Activated T-helper 17 cell treated with anti-CD3 and anti-CD28 coated beads, Interleukin-2, amount 50 U/mL, for 72 hours (primary cell): ENCODE results near the gene PAEP. TPM values are rescaled to one million over a fixed set of nuclear protein-coding genes. Genes with fewer than 3 reads are reported as not detected.

Experiments used
- ATAC-seq: fragments of 150-1000 bp; cut with Tn5 transposase; replicated peaks from 2 replicates; pipeline ENCODE4 v1.10.0; 2021; ENCODE audit warnings: mild to moderate bottlenecking, moderate library complexity
- H3K27ac Mint-ChIP-seq: one replicate; pipeline ENCODE4 v1.8.0; 2022; ENCODE audit warnings: mixed read lengths
- H3K27me3 Mint-ChIP-seq: one replicate; pipeline ENCODE4 v1.8.0; 2022; ENCODE audit warnings: mixed read lengths
- H3K36me3 Mint-ChIP-seq: one replicate; pipeline ENCODE4 v1.8.0; 2022; ENCODE audit warnings: low read depth, mild to moderate bottlenecking, mixed read lengths
- H3K4me1 Mint-ChIP-seq: one replicate; pipeline ENCODE4 v1.8.0; 2022; ENCODE audit warnings: mixed read lengths
- H3K4me3 Mint-ChIP-seq: one replicate; pipeline ENCODE4 v1.8.0; 2022; ENCODE audit warnings: mild to moderate bottlenecking, mixed read lengths
- H3K9me3 Mint-ChIP-seq: one replicate; pipeline ENCODE4 v1.8.0; 2022; ENCODE audit warnings: mixed read lengths
- total RNA-seq, 2 donors: library from RNA; stranded (reverse); gene quantifications; one replicate each; pipeline ENCODE4 v1.2.3, GENCODE V29; 2022

Gene PAEP
- total RNA-seq, 2 donors from 2014 or later, result not detected

- Mint-ChIP-seq H3K4me1 (no peaks in the 10 kb centered on the region), H3K27me3 (peaks cover 4% of the 10 kb centered on the region), H3K9me3 (no peaks in the 10 kb centered on the region), H3K27ac (no peak overlapping the region), H3K36me3 (no peaks in the 10 kb centered on the region), H3K4me3 (no peak overlapping the region)
- ATAC-seq, result no peak
Measured at GRCh38 chr9:135552021-135552697, 9.4 kb upstream of the PAEP start.

GRCh38 chr9:135552698-135553171, 8.8 kb upstream of the PAEP start:
- Mint-ChIP-seq H3K4me3 (no peak overlapping the region), H3K36me3 (no peaks in the 10 kb centered on the region), H3K27me3 (peaks cover 4% of the 10 kb centered on the region), H3K27ac (no peak overlapping the region), H3K4me1 (no peaks in the 10 kb centered on the region), H3K9me3 (no peaks in the 10 kb centered on the region)
- no peak for ATAC-seq

DNA sequence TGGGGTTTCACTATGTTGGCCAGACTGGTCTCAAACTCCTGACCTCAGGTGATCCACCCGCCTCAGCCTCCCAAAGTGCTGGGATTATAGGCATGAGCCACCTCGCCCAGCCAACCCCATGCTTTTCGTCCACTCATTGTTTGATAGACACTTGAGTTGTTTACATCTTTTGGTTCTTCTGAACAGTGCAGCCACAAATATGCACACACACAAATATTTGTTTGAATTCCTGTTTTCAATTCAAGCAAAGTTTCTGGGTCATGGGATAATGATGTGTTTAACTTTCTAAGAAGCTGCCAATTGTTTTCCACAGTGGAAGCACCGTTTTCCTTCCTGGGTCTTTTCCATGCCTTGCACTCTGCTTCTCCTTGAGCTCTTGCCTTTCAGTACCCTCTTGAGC, 6.8 kb upstream of the PAEP start:
- H3K27me3 Mint-ChIP-seq, result peaks cover 5% of the 10 kb centered on the region
- no peaks in the 10 kb centered on the region for H3K36me3 Mint-ChIP-seq
- no peaks in the 10 kb centered on the region for H3K9me3 Mint-ChIP-seq

DNA sequence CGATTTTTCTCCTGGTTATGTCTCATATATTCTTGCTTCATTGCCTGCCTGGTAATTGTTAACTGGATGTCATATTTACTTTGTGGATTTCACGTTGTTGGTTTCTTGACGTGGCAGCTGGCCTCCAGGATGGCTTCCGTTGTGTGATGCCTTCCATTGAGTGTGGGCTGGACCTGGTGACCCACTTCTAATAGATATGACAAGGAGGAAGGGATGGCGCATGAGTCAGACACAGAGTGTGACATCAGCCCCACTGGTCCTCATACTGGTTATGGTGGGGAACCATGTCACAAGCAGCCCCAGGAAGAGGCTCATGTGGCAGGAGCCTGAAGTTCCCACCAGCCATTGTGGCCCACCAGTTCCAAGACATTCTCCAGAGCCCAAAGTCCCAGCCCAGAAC, 6.4 kb upstream of the PAEP start:
- peaks cover 7% of the 10 kb centered on the region for H3K27me3 Mint-ChIP-seq
- H3K27ac Mint-ChIP-seq, result no peak overlapping the region
- no peaks in the 10 kb centered on the region for H3K36me3 Mint-ChIP-seq
- H3K9me3 Mint-ChIP-seq, result no peaks in the 10 kb centered on the region
- no peaks in the 10 kb centered on the region for H3K4me1 Mint-ChIP-seq
- ATAC-seq, result no peak
- no peak overlapping the region for H3K4me3 Mint-ChIP-seq

More for the DNA sequence above, 6.8 kb upstream of the PAEP start:
- no peak overlapping the region for H3K27ac Mint-ChIP-seq
- no peak overlapping the region for H3K4me3 Mint-ChIP-seq
- no peaks in the 10 kb centered on the region for H3K4me1 Mint-ChIP-seq
- no peak for ATAC-seq

DNA sequence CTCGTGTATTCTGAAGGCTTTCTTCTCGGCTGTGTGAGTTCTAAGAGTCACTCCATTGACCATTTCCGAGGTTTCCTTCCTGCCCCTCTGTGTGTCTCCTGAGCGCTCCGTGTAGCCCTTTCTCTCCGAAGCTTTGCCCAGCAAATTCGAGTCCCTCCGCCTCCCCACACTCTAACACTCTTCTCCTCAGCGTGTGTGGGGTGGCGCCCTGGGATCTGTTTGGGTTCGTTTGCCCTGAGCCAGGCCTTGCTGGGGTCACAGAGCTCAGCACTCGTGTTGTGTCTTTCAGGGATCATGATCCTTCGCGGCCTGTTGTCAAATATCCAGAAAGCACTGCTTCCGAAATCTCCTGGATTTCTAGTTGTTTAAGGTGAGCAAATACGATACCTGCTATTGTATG, 5.6 kb upstream of the PAEP start:
- no peak for ATAC-seq
- H3K9me3 Mint-ChIP-seq, result no peaks in the 10 kb centered on the region
- no peaks in the 10 kb centered on the region for H3K36me3 Mint-ChIP-seq
- no peaks in the 10 kb centered on the region for H3K4me1 Mint-ChIP-seq
- no peak overlapping the region for H3K27ac Mint-ChIP-seq
- H3K27me3 Mint-ChIP-seq, result peaks cover 4% of the 10 kb centered on the region
- H3K4me3 Mint-ChIP-seq, result no peak overlapping the region

DNA sequence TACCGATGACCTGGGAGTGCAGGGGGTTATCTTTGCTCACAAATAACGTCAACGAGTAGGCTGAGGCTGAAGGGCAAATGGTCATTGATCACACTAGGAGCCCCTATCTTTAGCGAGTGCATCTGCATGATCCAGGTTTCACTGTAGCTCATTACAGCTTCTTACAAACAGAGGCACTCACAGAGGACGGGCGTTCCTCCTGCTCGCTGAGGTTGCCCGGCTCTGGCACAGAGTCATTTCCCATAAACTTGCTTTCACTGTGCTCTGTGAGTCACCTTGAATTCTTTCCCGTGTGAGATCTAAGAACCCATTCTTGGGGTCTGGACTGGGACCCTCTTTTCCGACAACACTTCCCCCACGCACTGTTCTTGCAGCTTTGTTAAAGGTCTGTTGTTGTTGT, 1.9 kb upstream of the PAEP start:
- no peaks in the 10 kb centered on the region for H3K9me3 Mint-ChIP-seq
- no peak overlapping the region for H3K27ac Mint-ChIP-seq
- no peaks in the 10 kb centered on the region for H3K4me1 Mint-ChIP-seq
- no peaks in the 10 kb centered on the region for H3K36me3 Mint-ChIP-seq
- ATAC-seq, result no peak
- peaks cover 3% of the 10 kb centered on the region for H3K27me3 Mint-ChIP-seq
- no peak overlapping the region for H3K4me3 Mint-ChIP-seq

- no peaks in the 10 kb centered on the region for H3K36me3 Mint-ChIP-seq
- H3K27ac Mint-ChIP-seq, result no peak overlapping the region
- H3K9me3 Mint-ChIP-seq, result no peaks in the 10 kb centered on the region
- no peak for ATAC-seq
- H3K27me3 Mint-ChIP-seq, result peaks cover 13% of the 10 kb centered on the region
- H3K4me1 Mint-ChIP-seq, result no peaks in the 10 kb centered on the region
- no peak overlapping the region for H3K4me3 Mint-ChIP-seq
Measured at GRCh38 chr9:135562235-135562745, 734 bp downstream of the PAEP start.

DNA sequence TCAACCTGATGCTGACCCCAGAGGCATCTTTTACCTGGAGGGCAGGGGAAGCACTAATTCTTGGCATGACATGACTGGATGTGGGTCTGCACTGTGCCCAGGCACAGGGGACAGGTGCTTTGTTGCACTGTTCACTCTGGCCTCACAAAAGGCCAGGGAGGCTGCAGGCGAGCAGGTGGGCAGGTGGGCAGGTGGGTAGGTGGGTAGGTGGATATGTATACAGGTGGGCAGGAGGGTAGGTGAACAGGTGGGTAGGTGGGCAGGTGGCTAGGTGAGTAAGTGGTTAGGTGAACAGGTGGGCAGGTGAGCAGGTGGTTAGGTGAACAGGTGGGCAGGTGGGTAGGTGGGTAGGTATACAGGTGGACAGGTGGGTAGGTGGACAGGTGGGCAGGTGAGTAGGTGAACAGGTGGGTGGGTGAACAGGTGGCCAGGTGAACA, 1.5 kb downstream of the PAEP start:
- H3K27ac Mint-ChIP-seq, result no peak overlapping the region
- H3K4me1 Mint-ChIP-seq, result no peaks in the 10 kb centered on the region
- ATAC-seq, result no peak
- H3K4me3 Mint-ChIP-seq, result no peak overlapping the region
- H3K36me3 Mint-ChIP-seq, result no peaks in the 10 kb centered on the region
- no peaks in the 10 kb centered on the region for H3K9me3 Mint-ChIP-seq
- peaks cover 14% of the 10 kb centered on the region for H3K27me3 Mint-ChIP-seq

DNA sequence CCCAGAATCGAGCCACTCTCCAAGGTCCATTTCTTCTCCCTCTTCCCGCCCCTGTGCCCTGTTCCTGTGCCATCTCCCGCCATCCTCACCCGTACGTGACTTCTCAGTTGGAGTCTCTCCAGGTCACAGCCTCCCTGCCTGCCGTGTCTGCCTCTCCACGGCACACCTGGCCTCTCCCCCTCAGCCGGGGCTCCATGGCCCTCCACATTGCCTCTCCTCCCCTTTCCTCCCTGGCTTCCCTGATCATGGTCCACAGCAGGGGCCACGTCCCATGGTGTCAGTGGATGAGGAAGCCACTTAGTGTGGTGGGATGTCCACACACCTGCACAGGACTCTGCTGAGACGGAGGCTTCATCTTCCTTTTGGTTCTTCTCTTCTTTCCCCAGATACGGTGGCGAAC, 2.3 kb downstream of the PAEP start:
- H3K4me3 Mint-ChIP-seq, result no peak overlapping the region
- no peaks in the 10 kb centered on the region for H3K36me3 Mint-ChIP-seq
- ATAC-seq, result no peak
- H3K9me3 Mint-ChIP-seq, result no peaks in the 10 kb centered on the region
- peaks cover 14% of the 10 kb centered on the region for H3K27me3 Mint-ChIP-seq
- no peaks in the 10 kb centered on the region for H3K4me1 Mint-ChIP-seq
- H3K27ac Mint-ChIP-seq, result no peak overlapping the region

DNA sequence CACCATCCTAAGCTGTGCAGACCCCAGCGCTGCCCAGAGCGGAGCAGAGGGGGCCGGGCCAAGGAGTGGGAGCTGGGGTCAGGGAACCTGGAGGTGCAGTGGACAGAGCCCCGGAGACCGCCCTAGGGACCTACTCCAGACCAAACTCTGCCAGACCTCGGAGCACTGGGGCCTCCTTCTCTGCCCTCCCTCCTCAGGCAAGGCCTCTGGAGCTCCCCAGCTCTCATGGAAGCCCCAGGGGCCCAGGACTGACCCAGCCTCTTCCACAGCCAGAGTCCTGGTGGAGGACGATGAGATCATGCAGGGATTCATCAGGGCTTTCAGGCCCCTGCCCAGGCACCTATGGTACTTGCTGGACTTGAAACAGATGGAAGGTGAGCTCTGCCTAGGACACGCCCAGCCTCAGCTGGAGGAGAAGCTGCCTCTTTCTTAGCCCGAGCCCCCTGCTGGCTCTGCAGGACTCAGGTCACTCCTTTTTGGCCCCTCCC, 3.6 kb downstream of the PAEP start:
- Mint-ChIP-seq H3K4me1 (no peaks in the 10 kb centered on the region), H3K9me3 (no peaks in the 10 kb centered on the region), H3K36me3 (no peaks in the 10 kb centered on the region), H3K4me3 (no peak overlapping the region), H3K27me3 (peaks cover 15% of the 10 kb centered on the region), H3K27ac (no peak overlapping the region)
- no peak for ATAC-seq

DNA sequence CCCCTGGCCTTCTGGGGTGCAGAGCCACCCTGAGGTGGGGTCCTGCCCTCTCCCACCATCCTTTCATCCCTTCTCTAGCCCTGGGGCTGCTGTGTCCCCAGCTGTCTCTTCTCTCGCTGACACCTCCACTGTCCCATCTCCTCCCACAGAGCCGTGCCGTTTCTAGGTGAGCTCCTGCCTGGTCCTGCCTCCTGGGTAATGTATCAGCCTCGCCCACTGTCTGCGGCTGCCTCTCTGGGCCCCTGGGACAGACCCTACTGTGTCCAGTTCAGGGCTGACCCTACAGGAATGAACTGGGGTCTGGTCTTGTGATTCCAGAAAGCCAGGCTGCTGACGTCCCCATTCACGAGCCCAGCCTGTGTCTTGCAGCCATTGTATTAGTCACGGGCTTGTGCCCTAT, 4.1 kb downstream of the PAEP start:
- Mint-ChIP-seq H3K27me3 (peaks cover 16% of the 10 kb centered on the region), H3K36me3 (no peaks in the 10 kb centered on the region), H3K4me1 (no peaks in the 10 kb centered on the region), H3K27ac (no peak overlapping the region), H3K9me3 (no peaks in the 10 kb centered on the region), H3K4me3 (no peak overlapping the region)
- ATAC-seq, result no peak

DNA sequence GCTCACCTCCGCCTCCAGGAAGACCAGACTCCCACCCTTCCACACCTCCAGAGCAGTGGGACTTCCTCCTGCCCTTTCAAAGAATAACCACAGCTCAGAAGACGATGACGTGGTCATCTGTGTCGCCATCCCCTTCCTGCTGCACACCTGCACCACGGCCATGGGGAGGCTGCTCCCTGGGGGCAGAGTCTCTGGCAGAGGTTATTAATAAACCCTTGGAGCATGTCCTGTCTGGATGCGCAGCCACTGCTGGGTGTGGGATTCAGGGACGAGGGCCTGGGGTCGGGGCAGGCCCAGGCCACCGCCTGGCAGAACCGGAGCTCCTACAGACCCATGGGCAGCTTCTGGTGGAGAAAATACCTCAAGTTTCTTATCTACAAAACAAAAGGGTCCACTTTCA, 5.0 kb downstream of the PAEP start:
- Mint-ChIP-seq H3K27me3 (peaks cover 21% of the 10 kb centered on the region), H3K9me3 (no peaks in the 10 kb centered on the region), H3K4me1 (no peaks in the 10 kb centered on the region), H3K4me3 (no peak overlapping the region), H3K27ac (no peak overlapping the region), H3K36me3 (no peaks in the 10 kb centered on the region)
- ATAC-seq, result no peak

- Mint-ChIP-seq H3K27me3 (peaks cover 21% of the 10 kb centered on the region), H3K9me3 (no peaks in the 10 kb centered on the region), H3K36me3 (no peaks in the 10 kb centered on the region), H3K4me3 (no peak overlapping the region), H3K4me1 (no peaks in the 10 kb centered on the region), H3K27ac (no peak overlapping the region)
- ATAC-seq, result no peak
Measured at GRCh38 chr9:135567311-135567710, 5.8 kb downstream of the PAEP start.

GRCh38 chr9:135568026-135568425, 6.5 kb downstream of the PAEP start:
- Mint-ChIP-seq H3K9me3 (no peaks in the 10 kb centered on the region), H3K36me3 (no peaks in the 10 kb centered on the region), H3K4me3 (no peak overlapping the region), H3K27ac (no peak overlapping the region), H3K4me1 (no peaks in the 10 kb centered on the region), H3K27me3 (peaks cover 21% of the 10 kb centered on the region)
- ATAC-seq, result no peak

DNA sequence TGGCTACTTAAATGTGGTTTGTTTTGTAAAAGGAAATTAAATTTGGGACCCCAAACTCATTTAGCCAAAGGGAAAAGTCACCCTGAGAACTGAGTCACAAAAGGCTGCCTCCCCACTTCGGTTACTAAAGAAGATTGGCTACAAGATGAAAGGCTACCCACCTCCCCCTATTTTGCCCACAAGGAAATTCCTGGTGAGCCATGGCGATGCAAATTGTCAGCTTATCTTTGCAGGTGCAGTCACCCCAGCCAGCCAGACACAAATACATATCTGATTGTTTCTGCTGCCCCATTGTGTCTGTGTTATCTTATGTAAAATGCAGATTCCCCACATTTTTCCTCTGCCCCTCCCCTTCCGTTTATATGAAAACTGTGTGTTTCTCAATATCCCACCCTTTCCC, 8.9 kb downstream of the PAEP start:
- no peak for ATAC-seq
- Mint-ChIP-seq H3K36me3 (no peaks in the 10 kb centered on the region), H3K4me3 (no peak overlapping the region), H3K4me1 (no peaks in the 10 kb centered on the region), H3K9me3 (no peaks in the 10 kb centered on the region), H3K27me3 (peaks cover 21% of the 10 kb centered on the region), H3K27ac (no peak overlapping the region)
